ENCODE results near the gene NXNL2. TPM values are rescaled to one million over a fixed set of nuclear protein-coding genes. Genes with fewer than 3 reads are reported as not detected.

NXNL2 gene
- total and polyA plus RNA-seq, 2 experiments from 2014 or later: 3.4 to 5.1 TPM

- Mint-ChIP-seq H3K27me3 (ENCODE audit: insufficient read depth, low read depth, poor library complexity) (peaks cover 2% of the 10 kb centered on the region), H3K4me1 (peaks cover 9% of the 10 kb centered on the region), H3K4me3 (no peak overlapping the region), H3K36me3 (ENCODE audit: low read depth) (0 out of 3 replicates have a peak, but pooled peaks cover 3% of the 10 kb centered on the region), H3K9me3 (0 out of 3 replicates have a peak, but pooled peaks cover 3% of the 10 kb centered on the region), H3K27ac (no peak overlapping the region; the same call in 1 of the 2 replicates)
- H3K27ac ChIP-seq (ENCODE audit: low read depth): no peak overlapping the region
- no peak for DNase-seq (ENCODE audit: low spot score)
- no peak overlapping the region for H3K4me2 ChIP-seq
- H3K4me1 ChIP-seq (ENCODE audit: insufficient read depth): 0 out of 2 replicates have a peak, but pooled peaks cover 3% of the 10 kb centered on the region
- no peaks in the 10 kb centered on the region for H3K9me2 ChIP-seq (ENCODE audit: insufficient read depth)
- H3F3A ChIP-seq (replicated peaks; ENCODE audit: low read depth): no peaks in the 10 kb centered on the region
- H3K4me3 ChIP-seq: no peak overlapping the region
- no peaks in the 10 kb centered on the region for H4K20me1 ChIP-seq (replicated peaks; ENCODE audit: insufficient read depth)
- ATAC-seq: no peak
- no peaks in the 10 kb centered on the region for H3K79me2 ChIP-seq (replicated peaks; ENCODE audit: insufficient read depth)
- no peak for TF ChIP-seq EZH2 (IDR thresholded peaks at IDR 0.05; ENCODE audit: low read depth, unreplicated experiment)
- TF ChIP-seq POLR2AphosphoS5 (IDR thresholded peaks at IDR 0.05; ENCODE audit: low read depth): no peak
- H3K27me3 ChIP-seq (ENCODE audit: insufficient read depth): no peaks in the 10 kb centered on the region
- H2AFZ ChIP-seq: peak overlapping the region; percentile 82
- no peaks in the 10 kb centered on the region for H3K36me3 ChIP-seq (ENCODE audit: insufficient read depth)
Observed at GRCh38 chr9:88503081-88503844, 31.7 kb upstream of the NXNL2 start.

DNA sequence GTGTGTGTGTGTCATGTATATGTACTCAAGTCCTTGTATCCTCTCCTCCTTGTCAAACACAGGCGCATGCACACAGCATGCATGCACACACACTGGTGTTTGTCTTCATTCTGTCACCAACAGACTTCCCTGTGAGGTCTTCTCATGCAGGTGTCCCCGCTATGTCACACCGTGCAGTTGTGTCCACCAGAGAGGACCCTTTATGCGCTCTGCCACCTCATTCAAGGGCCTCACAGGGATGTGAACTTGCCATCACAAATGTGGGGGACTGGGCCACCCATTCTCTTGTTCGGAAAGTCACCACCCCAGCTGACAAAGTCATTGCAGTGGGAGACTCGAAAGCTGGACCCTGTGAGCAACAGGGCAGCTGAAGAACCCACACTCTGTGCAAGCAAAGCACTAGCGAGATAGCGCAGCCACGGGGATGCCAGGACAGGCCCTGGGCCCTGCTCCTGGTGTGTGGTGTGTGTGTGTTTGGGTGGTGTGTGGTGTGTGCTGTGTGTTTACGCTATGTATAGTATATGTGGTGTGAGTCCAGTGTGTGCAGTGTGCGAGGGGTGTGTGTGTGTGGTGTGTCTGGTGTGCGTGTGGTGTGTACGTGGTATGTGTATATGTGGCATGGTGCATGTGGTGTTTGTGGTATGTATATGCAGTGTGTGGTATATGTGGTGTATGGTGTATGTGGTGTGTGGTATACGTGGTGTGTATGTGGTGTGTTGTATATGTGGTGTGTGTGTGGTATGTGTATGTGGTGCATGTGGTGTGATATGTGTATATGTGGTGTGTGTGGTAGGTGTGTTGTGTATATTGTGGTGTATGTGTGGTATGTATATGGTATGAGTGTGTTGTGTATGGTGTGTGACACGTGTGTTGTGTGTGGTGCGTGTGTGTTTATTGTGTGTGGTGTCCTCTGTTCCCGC, 30.9 kb upstream of the NXNL2 start:
- Histone ChIP-seq H3F3A (replicated peaks; ENCODE audit: low read depth) (no peaks in the 10 kb centered on the region), H3K4me3 (no peak overlapping the region), H2AFZ (no peak overlapping the region), H3K9me2 (ENCODE audit: insufficient read depth) (no peaks in the 10 kb centered on the region), H3K27me3 (ENCODE audit: insufficient read depth) (no peaks in the 10 kb centered on the region), H3K79me2 (replicated peaks; ENCODE audit: insufficient read depth) (no peaks in the 10 kb centered on the region), H3K36me3 (ENCODE audit: insufficient read depth) (no peaks in the 10 kb centered on the region), H3K27ac (ENCODE audit: low read depth) (no peak overlapping the region), H3K4me2 (no peak overlapping the region), H4K20me1 (replicated peaks; ENCODE audit: insufficient read depth) (no peaks in the 10 kb centered on the region), H3K4me1 (ENCODE audit: insufficient read depth) (0 out of 2 replicates have a peak, but pooled peaks cover 3% of the 10 kb centered on the region)
- no peak for ATAC-seq
- Mint-ChIP-seq H3K27ac (no peak overlapping the region; the same call in 1 of the 2 replicates), H3K4me3 (no peak overlapping the region), H3K27me3 (ENCODE audit: insufficient read depth, low read depth, poor library complexity) (peaks cover 6% of the 10 kb centered on the region), H3K36me3 (ENCODE audit: low read depth) (peaks cover 8% of the 10 kb centered on the region), H3K4me1 (peaks cover 9% of the 10 kb centered on the region), H3K9me3 (peaks cover 10% of the 10 kb centered on the region)
- no peak for DNase-seq (ENCODE audit: low spot score)
- TF ChIP-seq ZNF331 (CRISPR knock-in tag; IDR thresholded peaks at IDR 0.05; ENCODE audit: low read depth): no peak
- TF ChIP-seq, protein P1, sequence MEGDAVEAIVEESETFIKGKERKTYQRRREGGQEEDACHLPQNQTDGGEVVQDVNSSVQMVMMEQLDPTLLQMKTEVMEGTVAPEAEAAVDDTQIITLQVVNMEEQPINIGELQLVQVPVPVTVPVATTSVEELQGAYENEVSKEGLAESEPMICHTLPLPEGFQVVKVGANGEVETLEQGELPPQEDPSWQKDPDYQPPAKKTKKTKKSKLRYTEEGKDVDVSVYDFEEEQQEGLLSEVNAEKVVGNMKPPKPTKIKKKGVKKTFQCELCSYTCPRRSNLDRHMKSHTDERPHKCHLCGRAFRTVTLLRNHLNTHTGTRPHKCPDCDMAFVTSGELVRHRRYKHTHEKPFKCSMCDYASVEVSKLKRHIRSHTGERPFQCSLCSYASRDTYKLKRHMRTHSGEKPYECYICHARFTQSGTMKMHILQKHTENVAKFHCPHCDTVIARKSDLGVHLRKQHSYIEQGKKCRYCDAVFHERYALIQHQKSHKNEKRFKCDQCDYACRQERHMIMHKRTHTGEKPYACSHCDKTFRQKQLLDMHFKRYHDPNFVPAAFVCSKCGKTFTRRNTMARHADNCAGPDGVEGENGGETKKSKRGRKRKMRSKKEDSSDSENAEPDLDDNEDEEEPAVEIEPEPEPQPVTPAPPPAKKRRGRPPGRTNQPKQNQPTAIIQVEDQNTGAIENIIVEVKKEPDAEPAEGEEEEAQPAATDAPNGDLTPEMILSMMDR (conservative IDR thresholded peaks at IDR 0.05; ENCODE audit: low read depth in 2 of 2): no peak
- no peak for TF ChIP-seq CREB1 (CRISPR knock-in tag; IDR thresholded peaks at IDR 0.05; ENCODE audit: low read depth)
- TF ChIP-seq EZH2 (IDR thresholded peaks at IDR 0.05; ENCODE audit: low read depth, unreplicated experiment): no peak
- TF ChIP-seq, protein P2, sequence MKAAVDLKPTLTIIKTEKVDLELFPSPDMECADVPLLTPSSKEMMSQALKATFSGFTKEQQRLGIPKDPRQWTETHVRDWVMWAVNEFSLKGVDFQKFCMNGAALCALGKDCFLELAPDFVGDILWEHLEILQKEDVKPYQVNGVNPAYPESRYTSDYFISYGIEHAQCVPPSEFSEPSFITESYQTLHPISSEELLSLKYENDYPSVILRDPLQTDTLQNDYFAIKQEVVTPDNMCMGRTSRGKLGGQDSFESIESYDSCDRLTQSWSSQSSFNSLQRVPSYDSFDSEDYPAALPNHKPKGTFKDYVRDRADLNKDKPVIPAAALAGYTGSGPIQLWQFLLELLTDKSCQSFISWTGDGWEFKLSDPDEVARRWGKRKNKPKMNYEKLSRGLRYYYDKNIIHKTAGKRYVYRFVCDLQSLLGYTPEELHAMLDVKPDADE (IDR thresholded peaks at IDR 0.05): no peak
- TF ChIP-seq ZNF114 (CRISPR knock-in tag; IDR thresholded peaks at IDR 0.05): no peak
- TF ChIP-seq POLR2AphosphoS5 (IDR thresholded peaks at IDR 0.05; ENCODE audit: low read depth): no peak
- no peak for TF ChIP-seq REST (IDR thresholded peaks at IDR 0.05; ENCODE audit: unreplicated experiment)
- no peak for TF ChIP-seq JUNB (IDR thresholded peaks at IDR 0.05; ENCODE audit: unreplicated experiment)
- TF ChIP-seq NANOG (IDR thresholded peaks at IDR 0.05; ENCODE audit: borderline replicate concordance): no peak
